ENCODE measurements around the gene NODAL. TPM values are rescaled to one million over a fixed set of nuclear protein-coding genes. Genes with fewer than 3 reads are reported as not detected.

NODAL gene
- total RNA-seq, 2 experiments from 2014 or later = not detected

DNA sequence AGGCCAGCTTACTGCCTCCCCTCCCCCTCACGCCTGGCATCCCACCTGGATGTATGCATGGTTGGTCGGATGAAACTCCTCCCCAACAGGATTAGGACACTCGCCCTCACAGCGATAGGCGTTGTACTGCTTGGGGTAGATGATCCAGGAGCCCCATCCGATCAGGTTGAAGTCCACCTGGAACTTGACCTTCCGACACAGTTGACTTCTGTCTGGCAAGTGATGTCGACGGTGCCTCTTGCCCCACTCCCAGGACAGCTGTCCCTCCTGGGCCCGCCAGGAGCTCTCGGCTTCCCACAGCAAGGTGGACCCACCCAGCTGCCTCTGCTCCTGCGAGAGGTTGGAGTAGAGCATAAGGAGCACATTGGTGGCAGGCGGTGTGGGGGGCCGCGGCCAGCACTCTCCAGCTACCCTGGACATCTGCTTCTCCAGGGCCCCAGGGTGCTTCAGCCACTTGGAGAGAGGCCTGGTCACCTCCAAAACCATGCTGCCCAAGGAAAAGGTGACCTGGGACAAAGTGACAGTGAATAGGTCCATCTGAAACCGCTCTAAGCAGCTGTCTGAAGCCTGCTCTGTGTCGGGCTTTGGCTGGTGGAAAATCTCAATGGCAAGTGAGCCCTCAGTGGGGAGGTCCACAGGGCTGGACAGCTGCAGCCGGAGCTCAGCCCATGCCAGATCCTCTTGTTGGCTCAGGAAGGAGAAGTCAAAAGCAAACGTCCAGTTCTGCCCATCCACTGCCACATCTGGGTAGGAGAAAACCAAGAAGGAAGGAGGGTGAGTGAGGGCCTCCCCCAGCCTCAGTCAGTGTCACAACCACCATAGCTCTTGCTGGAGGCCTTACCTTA lies 6.0 kb downstream of the NODAL start:
- Mint-ChIP-seq H3K36me3 (ENCODE audit: low read depth) (no peaks in the 10 kb centered on the region), H3K27ac (no peak overlapping the region), H3K27me3 (peaks cover 21% of the 10 kb centered on the region), H3K4me3 (no peak overlapping the region), H3K4me1 (ENCODE audit: low read depth) (peaks cover 39% of the 10 kb centered on the region), H3K9me3 (no peaks in the 10 kb centered on the region)
- H3K9me3 ChIP-seq (ENCODE audit: control insufficient read depth in 1 of 2, insufficient read depth in 1 of 2, low read length in 2 of 2) = peaks cover 0 to under 1% of the 10 kb centered on the region in 2 experiments
- DNase-seq (no peak), ATAC-seq (ENCODE audit: poor library complexity) (no peak)
- intact Hi-C loops (cut with DNase I, micrococcal nuclease) = no loop called here
- TF ChIP-seq, protein P1, sequence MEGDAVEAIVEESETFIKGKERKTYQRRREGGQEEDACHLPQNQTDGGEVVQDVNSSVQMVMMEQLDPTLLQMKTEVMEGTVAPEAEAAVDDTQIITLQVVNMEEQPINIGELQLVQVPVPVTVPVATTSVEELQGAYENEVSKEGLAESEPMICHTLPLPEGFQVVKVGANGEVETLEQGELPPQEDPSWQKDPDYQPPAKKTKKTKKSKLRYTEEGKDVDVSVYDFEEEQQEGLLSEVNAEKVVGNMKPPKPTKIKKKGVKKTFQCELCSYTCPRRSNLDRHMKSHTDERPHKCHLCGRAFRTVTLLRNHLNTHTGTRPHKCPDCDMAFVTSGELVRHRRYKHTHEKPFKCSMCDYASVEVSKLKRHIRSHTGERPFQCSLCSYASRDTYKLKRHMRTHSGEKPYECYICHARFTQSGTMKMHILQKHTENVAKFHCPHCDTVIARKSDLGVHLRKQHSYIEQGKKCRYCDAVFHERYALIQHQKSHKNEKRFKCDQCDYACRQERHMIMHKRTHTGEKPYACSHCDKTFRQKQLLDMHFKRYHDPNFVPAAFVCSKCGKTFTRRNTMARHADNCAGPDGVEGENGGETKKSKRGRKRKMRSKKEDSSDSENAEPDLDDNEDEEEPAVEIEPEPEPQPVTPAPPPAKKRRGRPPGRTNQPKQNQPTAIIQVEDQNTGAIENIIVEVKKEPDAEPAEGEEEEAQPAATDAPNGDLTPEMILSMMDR (IDR thresholded peaks at IDR 0.05) = no peak
- CTCF ChIA-PET = interaction anchor here (0.7 kb wide), 1 partner anchor 1322 kb away, joined by 4 read pairs; no protein-coding TSS in a partner anchor
- H3K4me1 ChIP-seq (ENCODE audit: insufficient read depth, low read length) = peaks cover 36% of the 10 kb centered on the region
- peaks cover 15 to 20% of the 10 kb centered on the region in 2 experiments for H3K27me3 ChIP-seq (ENCODE audit: control insufficient read depth in 1 of 2, insufficient read depth in 2 of 2, low read length in 2 of 2)
- POLR2A ChIA-PET = no interaction called here
- H3K4me3 ChIP-seq (ENCODE audit: low read length) = no peak overlapping the region
- H3K36me3 ChIP-seq (ENCODE audit: insufficient read depth, low read length) = peaks cover 2% of the 10 kb centered on the region
- no peak overlapping the region for H3K27ac ChIP-seq (ENCODE audit: low read depth in 1 of 2, low read length in 2 of 2)

DNA sequence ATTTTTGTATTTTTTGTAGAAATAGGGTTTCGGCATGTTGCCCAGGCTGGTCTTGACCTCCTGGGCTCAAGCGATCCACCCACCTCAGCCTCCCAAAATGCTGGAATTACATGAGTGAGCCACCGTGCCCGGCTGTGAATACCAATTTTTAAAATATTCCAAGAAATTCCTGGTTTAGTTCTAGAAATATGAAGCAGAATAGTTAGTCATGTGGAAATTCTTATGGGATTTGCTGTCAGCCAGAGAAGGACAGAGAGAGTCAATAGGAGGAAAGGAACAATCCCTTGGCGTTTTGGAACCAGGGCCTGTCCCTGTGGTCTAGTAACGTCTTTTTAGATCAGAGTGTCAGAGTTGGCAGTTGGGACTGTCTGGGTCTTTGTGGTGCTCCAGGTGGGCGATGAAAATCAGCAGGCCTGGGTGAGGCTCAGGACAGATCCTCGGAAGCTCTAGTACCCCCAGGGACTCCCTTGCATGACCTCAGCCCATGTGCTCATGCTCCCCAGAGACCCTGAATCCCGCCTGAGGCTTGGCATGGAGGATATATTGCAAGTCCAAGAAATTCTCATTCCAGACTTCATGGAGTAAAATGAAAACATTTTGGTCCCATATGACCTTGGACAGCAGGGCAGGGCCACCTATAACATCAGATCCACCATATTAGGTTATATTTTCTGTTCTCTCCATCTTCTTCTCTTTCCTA lies 7.8 kb downstream of the NODAL start:
- H3K36me3 Mint-ChIP-seq (ENCODE audit: low read depth) = peaks cover 6% of the 10 kb centered on the region
- ChIA-PET CTCF (no interaction called here), POLR2A (interaction anchor here (0.5 to 1.6 kb wide), 4 partner anchors 20 to 263 kb away, joined by 3 to 4 read pairs (median 3); partner anchors contain the start of genes EIF4EBP2 and SAR1A)
- Histone ChIP-seq H3K9me3 (ENCODE audit: control insufficient read depth in 1 of 2, insufficient read depth in 1 of 2, low read length in 2 of 2) (no peaks in the 10 kb centered on the region), H3K4me3 (ENCODE audit: low read length) (no peak overlapping the region), H3K27ac (ENCODE audit: low read depth in 1 of 2, low read length in 2 of 2) (no peak overlapping the region), H3K4me1 (ENCODE audit: insufficient read depth, low read length) (peaks cover 32% of the 10 kb centered on the region), H3K27me3 (ENCODE audit: control insufficient read depth in 1 of 2, insufficient read depth in 2 of 2, low read length in 2 of 2) (peaks cover 4 to 6% of the 10 kb centered on the region in 2 experiments), H3K36me3 (ENCODE audit: insufficient read depth, low read length) (peaks cover 12% of the 10 kb centered on the region)
- no peak for DNase-seq
- peak overlapping the region; percentile 10 for H3K4me3 Mint-ChIP-seq
- intact Hi-C loops (cut with DNase I, micrococcal nuclease) = no loop called here
- TF ChIP-seq, protein P1 (IDR thresholded peaks at IDR 0.05) = no peak
- H3K27me3 Mint-ChIP-seq = peaks cover 8% of the 10 kb centered on the region
- ATAC-seq (ENCODE audit: poor library complexity) = no peak
- H3K9me3 Mint-ChIP-seq = no peaks in the 10 kb centered on the region
- H3K27ac Mint-ChIP-seq = no peak overlapping the region
- peaks cover 42% of the 10 kb centered on the region for H3K4me1 Mint-ChIP-seq (ENCODE audit: low read depth)

DNA sequence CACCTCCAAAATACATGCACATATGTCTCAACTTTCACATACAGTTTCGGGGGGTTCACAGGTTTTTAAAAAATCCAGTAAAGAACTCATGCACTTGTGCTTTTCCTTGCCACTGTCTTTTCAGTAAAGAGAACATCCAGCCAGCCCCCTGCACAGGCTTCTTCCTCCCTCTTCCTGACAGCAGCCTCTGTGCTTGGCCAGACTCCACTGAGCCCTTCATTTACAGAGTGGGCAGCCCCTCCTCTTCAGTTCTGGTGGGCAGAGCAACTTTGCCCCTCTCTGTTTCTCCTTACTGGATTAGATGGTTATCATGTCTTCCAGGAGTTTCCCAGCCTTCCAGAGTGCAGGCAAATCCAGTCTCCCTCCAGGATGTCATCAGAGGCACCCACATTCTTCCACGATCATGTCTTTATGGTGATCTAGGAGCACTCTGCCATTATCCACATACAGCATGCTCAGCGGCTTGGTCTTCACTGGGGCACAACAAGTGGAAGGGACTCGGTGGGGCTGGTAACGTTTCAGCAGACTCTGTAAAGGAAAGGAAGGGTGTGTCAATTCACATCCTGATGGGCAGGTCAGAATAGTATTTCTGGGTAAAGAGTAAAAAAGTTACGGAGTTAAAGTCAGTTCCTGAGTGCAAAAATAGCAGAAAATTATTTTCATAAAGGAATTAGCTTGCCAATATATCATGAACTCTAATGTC lies 8.8 kb downstream of the NODAL start:
- POLR2A ChIA-PET = interaction anchor here (1.0 to 1.8 kb wide), 5 partner anchors 8 to 262 kb away, joined by 3 to 13 read pairs (median 3); partner anchors contain the start of genes EIF4EBP2 and SAR1A
- intact Hi-C loops (cut with DNase I, micrococcal nuclease) = no loop called here
- Histone ChIP-seq H3K27me3 (ENCODE audit: control insufficient read depth in 1 of 2, insufficient read depth in 2 of 2, low read length in 2 of 2) (no peaks in the 10 kb centered on the region), H3K36me3 (ENCODE audit: insufficient read depth, low read length) (peaks cover 21% of the 10 kb centered on the region), H3K9me3 (ENCODE audit: control insufficient read depth in 1 of 2, insufficient read depth in 1 of 2, low read length in 2 of 2) (no peaks in the 10 kb centered on the region), H3K4me1 (ENCODE audit: insufficient read depth, low read length) (peaks cover 32% of the 10 kb centered on the region), H3K4me3 (ENCODE audit: low read length) (peak overlapping the region; percentile 47), H3K27ac (ENCODE audit: low read depth in 1 of 2, low read length in 2 of 2) (peak overlapping the region in 1 of 2 donors; percentile 45)
- Mint-ChIP-seq H3K36me3 (ENCODE audit: low read depth) (peaks cover 14% of the 10 kb centered on the region), H3K27ac (peak overlapping the region; percentile 57), H3K4me3 (peak overlapping the region; percentile 76), H3K27me3 (peaks cover 2% of the 10 kb centered on the region), H3K4me1 (ENCODE audit: low read depth) (peaks cover 42% of the 10 kb centered on the region), H3K9me3 (no peaks in the 10 kb centered on the region)
- CTCF ChIA-PET = no interaction called here
- TF ChIP-seq, protein P1 (IDR thresholded peaks at IDR 0.05) = no peak
- ATAC-seq (ENCODE audit: poor library complexity) (peak; percentile 48), DNase-seq (peak in 2 of 14 experiments; percentile 22 to 38)
